ENCODE data around the gene DNAJC4. TPM values are rescaled to one million over a fixed set of nuclear protein-coding genes. Genes with fewer than 3 reads are reported as not detected.
A peak's percentile ranks its signal among the peaks of the same experiment; 100 is the strongest.

Gene DNAJC4
- total RNA-seq, 2 donors from 2014 or later, result 55.8 to 63.8 TPM

- Histone ChIP-seq H3K4me1 (replicated peaks) (peaks cover 8% of the 10 kb centered on the region), H3K36me3 (peaks cover 0 to 7% of the 10 kb centered on the region in 2 donors), H3K27ac (no peak overlapping the region), H3K27me3 (replicated peaks; ENCODE audit: insufficient read depth) (no peaks in the 10 kb centered on the region), H3K9me3 (no peaks in the 10 kb centered on the region), H3K4me3 (no peak overlapping the region)
- intact Hi-C loops (cut with DNase I), result no loop called here
- 91% methylated on average over 15 of the region's 15 CpGs for WGBS
- TF ChIP-seq POLR2AphosphoS5 (IDR thresholded peaks at IDR 0.05) (no peak), POLR2A (IDR thresholded peaks at IDR 0.05) (no peak), CTCF (IDR thresholded peaks at IDR 0.05) (no peak)
- DNase-seq (ENCODE audit: low spot score), result no peak
Measured at GRCh38 chr11:64266339-64266738, 36.0 kb downstream of the DNAJC4 start.

- Histone ChIP-seq H3K27me3 (replicated peaks; ENCODE audit: insufficient read depth) (no peaks in the 10 kb centered on the region), H3K4me3 (no peak overlapping the region), H3K9me3 (no peaks in the 10 kb centered on the region), H3K27ac (peak overlapping the region in 1 of 2 donors; percentile 94), H3K4me1 (replicated peaks) (peaks cover 8% of the 10 kb centered on the region), H3K36me3 (peaks cover 0 to 4% of the 10 kb centered on the region in 2 donors)
- intact Hi-C loops (cut with DNase I), result no loop called here
- 71% methylated on average over 27 of the region's 27 CpGs for WGBS
- no peak for DNase-seq (ENCODE audit: low spot score)
- peak; percentile 4 for TF ChIP-seq POLR2A (IDR thresholded peaks at IDR 0.05)
- TF ChIP-seq CTCF (IDR thresholded peaks at IDR 0.05), result no peak
- no peak for TF ChIP-seq POLR2AphosphoS5 (IDR thresholded peaks at IDR 0.05)
Measured at GRCh38 chr11:64267207-64267945, 37.0 kb downstream of the DNAJC4 start.

- Histone ChIP-seq H3K9me3 (no peaks in the 10 kb centered on the region), H3K36me3 (no peaks in the 10 kb centered on the region), H3K4me3 (peak overlapping the region; percentile 64 to 69), H3K27me3 (replicated peaks; ENCODE audit: insufficient read depth) (no peaks in the 10 kb centered on the region), H3K27ac (peak overlapping the region; percentile 94 to 96), H3K4me1 (replicated peaks) (peaks cover 8% of the 10 kb centered on the region)
- TF ChIP-seq CTCF (IDR thresholded peaks at IDR 0.05) (no peak), POLR2AphosphoS5 (IDR thresholded peaks at IDR 0.05) (peak; percentile 15)
- intact Hi-C loops (cut with DNase I), result no loop called here
- DNase-seq (ENCODE audit: low spot score), result peak; percentile 31
- 40% methylated on average over 23 of the region's 23 CpGs for WGBS
Measured at GRCh38 chr11:64268025-64268892, 37.9 kb downstream of the DNAJC4 start.

GRCh38 chr11:64268893-64269539, 38.7 kb downstream of the DNAJC4 start:
- peaks cover 8% of the 10 kb centered on the region for H3K4me1 ChIP-seq (replicated peaks)
- WGBS, result 3% methylated on average over 18 of the region's 34 CpGs
- H3K9me3 ChIP-seq, result no peaks in the 10 kb centered on the region
- peak overlapping the region; percentile 94 to 96 for H3K27ac ChIP-seq
- H3K36me3 ChIP-seq, result no peaks in the 10 kb centered on the region
- peak overlapping the region; percentile 64 to 69 for H3K4me3 ChIP-seq
- intact Hi-C loops (cut with DNase I), result no loop called here
- TF ChIP-seq POLR2AphosphoS5 (IDR thresholded peaks at IDR 0.05) (no peak), POLR2A (IDR thresholded peaks at IDR 0.05) (no peak), CTCF (IDR thresholded peaks at IDR 0.05) (no peak)
- DNase-seq (ENCODE audit: low spot score), result peak; percentile 51
- H3K27me3 ChIP-seq (replicated peaks; ENCODE audit: insufficient read depth), result no peaks in the 10 kb centered on the region

Data from prostate gland (tissue), 2 donors.